HUES64 (cell line): ENCODE measurements around the gene FXYD4.
"Not testable (repeated sequence)": the region's sequence is repeated elsewhere in the genome, so short reads cannot be mapped to it uniquely, and the experiment has no call there.

ENCODE experiments used
- H3K27ac ChIP-seq: 2 replicates; pipeline ENCODE4 v1.7.0; 2013; ENCODE audit warnings: low read depth, low read length, inconsistent platforms
- H3K27me3 ChIP-seq: 2 replicates; pipeline ENCODE4 v1.6.1; 2013; ENCODE audit warnings: mild to moderate bottlenecking, low read length; ENCODE audit not compliant: insufficient read depth
- H3K36me3 ChIP-seq: 2 replicates; pipeline ENCODE4 v1.6.1; 2013; ENCODE audit warnings: mild to moderate bottlenecking, low read length; ENCODE audit not compliant: insufficient read depth
- H3K4me1 ChIP-seq: 2 replicates; pipeline ENCODE4 v1.6.1; 2013; ENCODE audit warnings: mild to moderate bottlenecking, low read length, moderate library complexity; ENCODE audit not compliant: insufficient read depth
- H3K4me3 ChIP-seq: 2 replicates; pipeline ENCODE4 v1.5.1; 2013; ENCODE audit warnings: mild to moderate bottlenecking, low read length, moderate library complexity
- H3K9ac ChIP-seq: 2 replicates; pipeline ENCODE4 v1.6.1; 2013; ENCODE audit warnings: mild to moderate bottlenecking, low read depth, low read length
- H3K9me3 ChIP-seq: 2 replicates; pipeline ENCODE4 v1.6.1; 2013; ENCODE audit warnings: low read depth, low read length; ENCODE audit not compliant: insufficient read depth
- WGBS: fragments of 150-250, 120-280 bp; methylation state at CpG from one replicate; pipeline ENCODE4 v1.1.7; 2013; ENCODE audit warnings: missing lambda C conversion rate; 5-methylcytosine and 5-hydroxymethylcytosine counted together

FXYD4 gene

GRCh38 chr10:43333653-43334052, 37.8 kb upstream of the FXYD4 start:
- Histone ChIP-seq H3K9me3 (no peaks in the 10 kb centered on the region), H3K9ac (no peak overlapping the region), H3K36me3 (no peaks in the 10 kb centered on the region), H3K4me3 (no peak overlapping the region), H3K27me3 (peaks cover 5% of the 10 kb centered on the region), H3K4me1 (peaks cover 14% of the 10 kb centered on the region), H3K27ac (no peak overlapping the region)
- WGBS = 94% methylated on average over 3 of the region's 3 CpGs

DNA sequence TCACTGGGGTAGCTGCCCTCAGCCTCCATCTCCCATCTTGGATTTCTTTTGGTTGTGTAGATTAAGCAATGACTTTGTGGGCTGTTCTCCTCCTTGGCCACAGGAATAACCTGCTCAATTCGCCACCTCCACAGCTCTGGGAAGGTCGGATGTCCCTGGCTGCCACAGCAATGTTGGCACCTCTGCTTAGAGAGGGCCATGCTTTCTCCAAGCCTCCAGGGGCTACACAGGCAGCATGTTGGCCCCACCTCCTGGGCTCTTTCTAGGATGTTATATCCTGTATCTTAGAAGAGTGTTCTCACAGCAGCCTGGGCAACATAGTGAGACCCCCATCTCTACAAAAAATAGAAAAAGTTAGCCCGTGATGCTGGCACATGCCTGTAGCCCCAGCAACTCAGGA, 35.4 kb upstream of the FXYD4 start:
- Histone ChIP-seq H3K4me1 (peaks cover 14% of the 10 kb centered on the region), H3K9me3 (no peaks in the 10 kb centered on the region), H3K27ac (no peak overlapping the region), H3K36me3 (no peaks in the 10 kb centered on the region), H3K4me3 (no peak overlapping the region), H3K9ac (no peak overlapping the region), H3K27me3 (peaks cover 10% of the 10 kb centered on the region)
- 99% methylated on average over 3 of the region's 3 CpGs for WGBS

DNA sequence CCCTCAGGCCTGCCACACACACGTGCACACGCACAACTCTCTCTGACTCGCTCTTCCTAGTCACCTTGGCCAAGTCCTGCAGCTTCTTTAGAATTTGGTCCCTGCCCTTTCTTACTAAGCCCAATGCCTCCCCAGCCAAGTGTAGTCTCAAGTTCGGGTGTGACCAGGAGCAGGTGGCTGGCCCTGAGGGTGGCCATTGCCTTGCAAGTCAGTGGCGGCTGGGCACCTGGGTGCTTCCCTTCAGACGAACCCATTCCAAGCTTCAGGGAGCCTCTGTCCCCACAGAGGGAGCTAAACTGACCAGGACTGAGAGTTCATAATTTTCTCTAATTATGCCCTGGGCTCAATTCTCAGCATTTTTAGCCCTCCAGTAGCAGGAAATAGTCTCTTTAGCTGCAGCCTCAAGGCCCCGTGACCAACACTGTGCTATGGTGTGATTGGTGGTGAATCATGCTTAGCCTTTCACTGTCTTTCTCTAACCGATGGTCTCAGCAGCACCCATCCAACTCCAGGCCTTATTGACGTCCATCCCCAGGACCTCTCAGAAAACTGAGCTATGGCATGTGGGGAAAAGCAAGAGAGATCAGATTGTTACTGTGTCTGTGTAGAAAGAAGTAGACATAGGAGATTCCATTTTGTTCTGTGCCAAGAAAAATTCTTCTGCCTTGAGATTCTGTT, 34.7 kb upstream of the FXYD4 start:
- peak overlapping the region; percentile 29 for H3K9ac ChIP-seq
- H3K36me3 ChIP-seq = no peaks in the 10 kb centered on the region
- no peaks in the 10 kb centered on the region for H3K9me3 ChIP-seq
- peaks cover 10% of the 10 kb centered on the region for H3K27me3 ChIP-seq
- 74% methylated on average over 9 of the region's 9 CpGs for WGBS
- peak overlapping the region; percentile 78; the same call in 1 of the 2 replicates for H3K27ac ChIP-seq
- H3K4me3 ChIP-seq = no peak overlapping the region
- H3K4me1 ChIP-seq = peaks cover 14% of the 10 kb centered on the region

DNA sequence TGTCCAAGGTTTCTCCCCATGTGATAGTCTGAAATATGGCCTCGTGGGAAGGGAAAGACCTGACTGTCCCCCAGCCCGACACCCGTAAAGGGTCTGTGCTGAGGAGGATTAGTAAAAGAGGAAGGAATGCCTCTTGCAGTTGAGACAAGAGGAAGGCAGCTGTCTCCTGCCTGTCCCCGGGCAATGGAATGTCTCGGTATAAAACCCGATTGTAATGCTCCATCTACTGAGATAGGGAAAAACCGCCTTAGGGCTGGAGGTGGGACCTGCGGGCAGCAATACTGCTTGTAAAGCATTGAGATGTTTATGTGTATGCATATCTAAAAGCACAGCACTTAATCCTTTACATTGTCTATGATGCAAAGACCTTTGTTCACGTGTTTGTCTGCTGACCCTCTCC, 33.9 kb upstream of the FXYD4 start:
- H3K27me3 ChIP-seq, H3K27ac ChIP-seq, H3K9me3 ChIP-seq, H3K4me3 ChIP-seq, H3K36me3 ChIP-seq, H3K9ac ChIP-seq: not testable (repeated sequence)
- peaks cover 14% of the 10 kb centered on the region for H3K4me1 ChIP-seq
- WGBS = 9% methylated on average over 8 of the region's 9 CpGs

GRCh38 chr10:43338117-43338516, 33.3 kb upstream of the FXYD4 start:
- H3K27ac ChIP-seq = peak overlapping the region; percentile 91
- no peaks in the 10 kb centered on the region for H3K36me3 ChIP-seq
- no peak overlapping the region for H3K4me3 ChIP-seq
- peaks cover 10% of the 10 kb centered on the region for H3K27me3 ChIP-seq
- H3K9me3 ChIP-seq = no peaks in the 10 kb centered on the region
- H3K4me1 ChIP-seq = peaks cover 14% of the 10 kb centered on the region
- 77% methylated on average over 12 of the region's 12 CpGs for WGBS
- H3K9ac ChIP-seq = no peak overlapping the region; the same call in 1 of the 2 replicates

GRCh38 chr10:43339136-43339535, 32.3 kb upstream of the FXYD4 start:
- 94% methylated on average over 11 of the region's 11 CpGs for WGBS
- H3K9me3 ChIP-seq = no peaks in the 10 kb centered on the region
- peaks cover 14% of the 10 kb centered on the region for H3K4me1 ChIP-seq
- no peak overlapping the region for H3K27ac ChIP-seq
- no peak overlapping the region for H3K9ac ChIP-seq
- H3K4me3 ChIP-seq = no peak overlapping the region
- H3K27me3 ChIP-seq = peaks cover 10% of the 10 kb centered on the region
- no peaks in the 10 kb centered on the region for H3K36me3 ChIP-seq

- Histone ChIP-seq H3K27ac (no peak overlapping the region), H3K27me3 (peaks cover 10% of the 10 kb centered on the region), H3K9ac (no peak overlapping the region), H3K36me3 (no peaks in the 10 kb centered on the region), H3K4me3 (no peak overlapping the region), H3K9me3 (no peaks in the 10 kb centered on the region), H3K4me1 (peaks cover 14% of the 10 kb centered on the region)
- 90% methylated on average over 6 of the region's 6 CpGs for WGBS
These were observed 31.3 kb upstream of the FXYD4 start for GRCh38 chr10:43340101-43340500.

- Histone ChIP-seq H3K27ac (no peak overlapping the region), H3K9ac (no peak overlapping the region), H3K4me3 (no peak overlapping the region), H3K4me1 (peaks cover 14% of the 10 kb centered on the region), H3K27me3 (peaks cover 10% of the 10 kb centered on the region), H3K9me3 (no peaks in the 10 kb centered on the region), H3K36me3 (no peaks in the 10 kb centered on the region)
- WGBS = 89% methylated on average over 9 of the region's 9 CpGs
These were observed 30.8 kb upstream of the FXYD4 start for GRCh38 chr10:43340619-43341018.

- no peak overlapping the region for H3K9ac ChIP-seq
- no peak overlapping the region for H3K4me3 ChIP-seq
- H3K36me3 ChIP-seq = no peaks in the 10 kb centered on the region
- H3K27ac ChIP-seq = no peak overlapping the region
- 88% methylated on average over 7 of the region's 7 CpGs for WGBS
- H3K9me3 ChIP-seq = no peaks in the 10 kb centered on the region
- peaks cover 14% of the 10 kb centered on the region for H3K4me1 ChIP-seq
- peaks cover 10% of the 10 kb centered on the region for H3K27me3 ChIP-seq
These were observed 30.0 kb upstream of the FXYD4 start for GRCh38 chr10:43341450-43341849.

GRCh38 chr10:43342279-43343125, 28.9 kb upstream of the FXYD4 start:
- no peaks in the 10 kb centered on the region for H3K9me3 ChIP-seq
- 94% methylated on average over 49 of the region's 49 CpGs for WGBS
- H3K27me3 ChIP-seq = peaks cover 10% of the 10 kb centered on the region
- no peaks in the 10 kb centered on the region for H3K36me3 ChIP-seq
- no peak overlapping the region for H3K27ac ChIP-seq
- H3K4me1 ChIP-seq = peaks cover 7% of the 10 kb centered on the region
- H3K9ac ChIP-seq = no peak overlapping the region
- no peak overlapping the region for H3K4me3 ChIP-seq

GRCh38 chr10:43343126-43343525, 28.3 kb upstream of the FXYD4 start:
- no peak overlapping the region for H3K9ac ChIP-seq
- 95% methylated on average over 14 of the region's 15 CpGs for WGBS
- peaks cover 5% of the 10 kb centered on the region for H3K4me1 ChIP-seq
- H3K4me3 ChIP-seq = no peak overlapping the region
- no peak overlapping the region for H3K27ac ChIP-seq
- peaks cover 8% of the 10 kb centered on the region for H3K27me3 ChIP-seq
- H3K9me3 ChIP-seq = no peaks in the 10 kb centered on the region
- no peaks in the 10 kb centered on the region for H3K36me3 ChIP-seq
